Amniotic stem cell (primary cell): ENCODE measurements around the gene RASSF3.
"Not testable (repeated sequence)": the region's sequence is repeated elsewhere in the genome, so short reads cannot be mapped to it uniquely, and the experiment has no call there.

ENCODE experiments used
- DNase-seq: peaks from one replicate; lab custom pipeline; 2025; lab: John Stamatoyannopoulos, UW

The RASSF3 gene, protein sequence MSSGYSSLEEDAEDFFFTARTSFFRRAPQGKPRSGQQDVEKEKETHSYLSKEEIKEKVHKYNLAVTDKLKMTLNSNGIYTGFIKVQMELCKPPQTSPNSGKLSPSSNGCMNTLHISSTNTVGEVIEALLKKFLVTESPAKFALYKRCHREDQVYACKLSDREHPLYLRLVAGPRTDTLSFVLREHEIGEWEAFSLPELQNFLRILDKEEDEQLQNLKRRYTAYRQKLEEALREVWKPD

DNA sequence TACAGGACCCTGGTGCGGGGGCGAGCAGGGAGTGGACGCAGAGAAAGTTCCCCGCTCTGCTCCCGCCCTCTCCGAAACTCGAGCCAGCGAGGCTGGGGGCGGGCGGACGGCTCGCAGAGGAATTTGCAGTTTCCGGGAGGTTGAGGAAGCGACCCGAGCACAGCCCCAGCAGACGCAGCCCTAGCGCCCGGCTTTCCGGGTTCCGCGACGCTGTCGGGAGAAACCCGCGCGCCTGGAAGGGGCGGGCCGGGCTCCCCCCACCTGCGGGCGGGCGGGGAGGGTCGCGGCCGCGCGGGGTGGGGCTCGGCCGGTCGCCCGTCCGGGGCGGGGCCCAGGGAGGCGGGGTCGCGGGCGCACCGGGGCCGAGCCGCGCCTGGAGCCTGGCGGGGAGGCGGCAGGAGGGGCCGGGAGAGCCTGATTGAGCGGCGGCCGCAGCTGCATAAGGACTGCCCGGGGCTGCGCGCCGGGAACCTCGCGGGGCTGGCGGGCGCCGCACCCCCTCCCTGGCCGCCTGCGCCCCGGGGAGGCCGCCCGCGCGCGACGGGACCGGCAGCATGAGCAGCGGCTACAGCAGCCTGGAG, at the start of gene RASSF3:
Gene RASSF3, plus strand, starts transcription at position 417 of the 581 bp plus-strand sequence. Its CDS starts 138 bp downstream, at position 555.
- DNase-seq: no peak

DNA sequence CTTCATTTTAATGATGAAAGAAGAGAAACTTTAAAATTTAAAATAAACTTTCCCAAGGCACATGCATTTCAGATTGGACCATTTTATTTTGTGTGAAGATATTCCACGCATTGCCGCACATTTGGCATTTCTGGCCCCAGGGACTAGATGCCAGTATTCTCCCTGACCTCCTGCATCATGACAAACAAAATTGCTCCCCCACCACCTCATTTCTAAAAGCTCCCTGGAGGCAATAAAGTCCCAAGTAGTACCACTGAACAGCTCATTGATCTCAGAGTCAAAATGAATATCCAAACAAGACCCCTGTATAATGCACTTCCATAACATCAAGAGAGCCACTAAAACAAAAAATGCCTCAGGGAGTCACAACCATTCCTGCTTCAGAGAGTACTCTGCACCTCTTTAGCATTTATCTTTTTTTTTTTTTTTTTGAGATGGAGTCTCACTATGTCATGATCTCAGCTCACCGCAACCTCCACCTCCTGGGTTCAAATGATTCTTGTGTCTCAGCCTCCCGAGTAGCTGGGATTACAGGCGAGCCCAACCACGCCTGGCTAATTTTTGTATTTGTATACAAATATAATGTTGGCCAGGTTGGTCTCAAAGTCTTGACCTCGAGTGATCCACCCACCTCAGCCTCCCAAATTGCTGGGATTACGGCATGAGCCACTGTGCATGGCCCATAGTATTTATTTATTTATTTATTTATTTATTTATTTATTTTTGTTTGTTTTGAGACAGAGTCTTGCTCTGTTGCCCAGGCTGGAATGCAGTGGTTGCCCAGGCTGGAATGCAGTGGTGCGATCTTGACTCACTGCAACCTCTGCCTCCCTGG, 48.8 kb upstream of the RASSF3 start:
- DNase-seq: no peak

- DNase-seq: no peak
Observed at GRCh38 chr12:64566122-64566521, 44.2 kb upstream of the RASSF3 start.

GRCh38 chr12:64566831-64567517, 43.3 kb upstream of the RASSF3 start:
- DNase-seq: no peak

DNA sequence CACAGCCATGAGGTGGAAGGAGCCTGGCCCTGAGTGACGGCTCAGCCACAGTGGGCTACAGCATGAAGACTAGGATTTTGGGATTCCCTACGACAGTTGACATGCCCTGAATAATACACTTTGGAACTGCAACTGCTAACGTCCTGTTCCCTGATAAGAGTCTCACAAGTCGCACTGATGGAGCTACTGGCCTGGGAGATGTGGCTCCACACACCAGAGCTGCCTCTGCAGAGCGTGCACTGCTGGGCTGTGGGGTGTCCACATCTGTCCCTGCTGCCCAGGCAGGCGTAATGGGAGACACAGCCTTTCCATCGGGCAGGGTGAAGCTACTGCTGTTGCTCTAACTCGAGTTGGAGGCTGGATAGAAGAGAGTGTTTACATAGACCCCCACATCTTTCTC, 42.7 kb upstream of the RASSF3 start:
- DNase-seq: no peak

DNA sequence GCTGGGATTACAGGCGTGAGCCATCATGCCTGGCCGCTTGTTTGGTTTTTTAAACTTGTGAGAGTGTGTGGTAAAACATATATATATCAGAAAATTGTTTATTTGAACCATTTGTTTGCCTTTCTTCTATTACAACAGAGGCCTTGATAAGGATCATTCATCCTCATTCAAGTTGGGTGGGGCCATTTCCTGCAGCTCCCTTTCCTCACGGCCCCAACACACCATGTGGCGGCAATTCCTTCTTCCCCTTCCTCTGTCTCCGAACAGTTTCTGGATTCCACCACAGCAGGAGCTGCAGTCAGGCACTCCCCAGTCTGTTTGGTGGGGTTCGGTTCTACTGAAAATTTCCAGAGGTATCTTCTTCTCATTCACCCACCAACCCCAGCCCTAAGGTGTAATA, 42.0 kb upstream of the RASSF3 start:
- no peak for DNase-seq

DNA sequence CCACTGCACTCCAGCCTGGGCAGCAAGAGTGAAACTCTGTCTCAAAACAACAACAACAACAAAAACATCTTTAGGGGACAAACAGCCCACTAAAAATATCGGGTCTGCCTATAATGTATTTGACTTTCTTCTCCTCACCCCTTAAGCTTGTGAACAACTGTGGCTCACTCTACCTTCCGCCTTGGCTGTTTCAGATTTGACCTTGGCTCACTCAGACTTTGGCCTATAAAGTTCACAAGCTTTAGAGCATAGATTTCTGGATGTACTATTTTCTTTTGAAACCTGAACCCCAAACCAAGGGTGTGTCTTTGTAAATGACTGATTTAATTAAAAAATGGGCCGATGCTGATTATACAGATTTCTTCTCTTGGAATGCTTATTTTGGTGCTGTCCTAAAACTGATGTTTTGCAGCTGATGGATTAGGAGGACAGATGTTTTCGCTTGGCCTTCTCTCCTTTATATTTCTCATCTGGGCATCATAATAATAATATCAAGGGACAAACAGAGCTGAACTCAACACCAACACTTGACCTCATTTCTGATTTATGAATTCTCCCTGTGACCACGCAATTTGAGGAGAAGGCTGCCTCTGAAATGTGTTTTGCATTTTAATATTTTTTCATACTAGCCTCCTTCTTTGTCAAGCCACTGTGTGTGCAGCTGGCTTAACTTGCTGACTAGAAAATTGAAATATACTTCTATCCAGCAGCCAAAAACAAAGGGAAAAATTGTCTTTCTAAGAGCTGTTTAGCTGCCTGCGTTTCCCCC, 40.2 kb upstream of the RASSF3 start:
- no peak for DNase-seq

DNA sequence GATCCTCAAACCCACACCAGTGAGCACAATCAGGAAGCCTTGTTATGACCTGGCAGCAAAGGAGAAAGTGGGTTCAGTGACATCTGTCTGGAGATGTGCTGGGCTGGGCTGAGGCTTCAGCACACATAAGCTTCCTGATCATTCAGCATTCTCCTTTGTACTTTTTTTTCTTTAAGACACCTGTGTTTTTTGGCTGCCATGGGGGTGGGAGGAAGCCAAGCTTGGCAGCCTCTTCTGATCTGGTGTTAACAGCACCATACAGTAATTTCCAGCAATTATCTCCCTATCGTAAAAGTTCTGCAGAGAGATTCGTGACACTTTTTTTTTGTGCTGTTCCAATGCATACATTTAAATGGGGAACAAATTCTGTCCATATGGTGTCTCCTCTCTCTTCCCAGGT, 38.9 kb upstream of the RASSF3 start:
- DNase-seq: no peak

DNA sequence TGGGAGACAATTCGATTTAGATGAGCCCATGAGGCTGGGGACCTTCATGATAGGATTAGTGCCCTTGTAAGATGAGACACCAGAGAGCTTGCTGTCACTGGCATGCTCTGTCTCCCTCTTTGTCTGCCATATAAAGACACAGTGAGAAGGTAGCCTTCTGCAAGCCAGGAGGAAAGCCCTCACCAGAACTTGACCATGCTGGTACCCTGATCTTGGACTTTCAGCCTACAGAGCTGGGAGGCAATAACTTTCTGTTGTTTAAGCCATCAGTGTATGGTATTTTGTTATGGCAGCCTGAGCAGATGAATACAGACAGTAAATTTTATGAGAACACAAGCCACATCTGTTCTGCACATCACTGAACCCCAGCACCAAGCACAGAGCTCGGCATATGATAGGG, 38.1 kb upstream of the RASSF3 start:
- DNase-seq: no peak

DNA sequence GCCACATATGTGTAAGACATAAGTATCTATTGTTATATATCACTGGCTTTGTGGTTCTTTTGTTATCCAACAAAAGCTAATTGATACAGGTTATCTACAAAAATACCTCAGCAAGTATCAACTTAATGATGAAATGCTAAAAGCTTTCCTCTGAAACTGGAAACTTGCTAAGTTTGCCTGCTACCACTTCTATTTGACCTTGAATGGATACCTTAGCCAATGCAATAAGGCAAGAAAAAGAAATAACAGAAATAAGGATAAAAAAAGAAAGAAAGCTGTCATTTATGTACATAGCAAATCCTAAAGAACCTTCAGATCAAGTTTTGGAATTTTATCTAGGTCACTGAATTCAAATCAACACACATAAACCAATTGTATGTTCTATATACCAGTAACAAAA, 35.5 kb upstream of the RASSF3 start:
- no peak for DNase-seq

GRCh38 chr12:64577046-64577445, 33.2 kb upstream of the RASSF3 start:
- DNase-seq: no peak

DNA sequence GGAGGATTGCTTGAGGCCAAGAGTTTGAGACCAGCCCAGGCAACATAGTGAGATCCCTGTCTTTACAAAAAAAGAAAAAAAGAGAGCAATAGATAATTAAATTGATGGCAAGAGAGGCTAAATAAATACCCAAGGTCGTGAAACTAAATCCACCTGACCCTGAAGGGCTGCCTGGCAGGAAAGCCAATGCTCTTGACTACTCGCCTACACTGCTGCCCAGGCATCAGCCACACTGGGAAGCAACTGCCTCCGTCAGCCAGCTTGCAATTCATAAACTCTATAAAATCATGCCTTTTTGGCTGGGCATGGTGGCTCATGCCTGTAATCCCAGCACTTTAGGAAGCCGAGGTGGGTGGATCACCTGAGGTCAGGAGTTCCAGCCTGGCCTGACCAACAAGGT, 31.7 kb upstream of the RASSF3 start:
- DNase-seq: no peak

GRCh38 chr12:64580681-64581080, 29.6 kb upstream of the RASSF3 start:
- no peak for DNase-seq

DNA sequence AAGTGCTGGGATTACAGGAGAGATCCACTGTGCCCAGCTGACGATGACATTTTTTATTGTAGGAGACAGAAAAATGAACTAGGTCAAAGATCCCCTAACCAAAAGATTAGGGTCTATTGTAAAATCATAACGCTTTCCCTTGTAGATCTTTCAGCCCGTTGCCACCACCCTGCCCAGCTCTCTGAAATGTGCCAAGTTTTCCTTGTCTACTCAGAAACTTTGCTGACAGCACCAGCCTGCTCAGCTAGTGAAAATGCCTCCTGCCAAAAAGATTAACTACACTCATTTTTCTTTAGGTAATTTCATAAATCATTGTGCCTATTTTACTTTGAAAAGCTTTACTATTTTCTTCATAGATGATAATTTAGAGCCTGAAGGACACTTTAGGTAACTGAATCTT, 28.2 kb upstream of the RASSF3 start:
- no peak for DNase-seq

- DNase-seq: no peak
Observed at GRCh38 chr12:64582862-64583261, 27.4 kb upstream of the RASSF3 start.

- DNase-seq: not testable (repeated sequence)
Observed at GRCh38 chr12:64583395-64583770, 26.9 kb upstream of the RASSF3 start.

DNA sequence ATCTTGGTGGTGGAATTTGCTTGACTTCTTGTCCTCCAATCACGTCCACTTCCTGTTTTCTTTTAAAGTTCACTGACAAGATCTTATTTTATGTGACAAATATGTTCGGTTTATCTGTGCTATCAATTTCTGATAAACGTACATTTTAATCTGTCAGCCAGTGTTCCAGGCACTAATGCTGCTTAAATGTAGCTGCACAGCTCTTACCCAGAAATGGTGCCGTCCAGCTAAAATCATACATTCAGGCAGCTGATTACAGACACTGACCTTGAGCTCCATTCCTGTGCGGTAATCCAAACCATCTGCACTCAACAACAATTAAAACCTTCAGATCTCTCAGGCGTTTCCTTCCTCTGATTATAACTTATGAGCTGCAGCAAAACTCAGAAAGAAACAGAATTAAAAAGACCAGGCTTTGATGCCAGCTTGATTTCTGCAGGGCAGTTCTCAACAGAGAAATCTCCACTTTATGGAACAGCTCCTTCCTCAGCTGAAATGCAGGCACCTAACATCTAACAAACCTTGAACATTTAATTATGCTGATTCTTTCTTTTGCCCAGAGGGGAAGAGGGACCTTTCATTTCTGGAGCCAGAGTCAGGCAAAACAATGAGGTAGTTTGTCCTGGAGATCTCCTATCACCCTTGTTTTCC, 26.4 kb upstream of the RASSF3 start:
- DNase-seq: no peak

DNA sequence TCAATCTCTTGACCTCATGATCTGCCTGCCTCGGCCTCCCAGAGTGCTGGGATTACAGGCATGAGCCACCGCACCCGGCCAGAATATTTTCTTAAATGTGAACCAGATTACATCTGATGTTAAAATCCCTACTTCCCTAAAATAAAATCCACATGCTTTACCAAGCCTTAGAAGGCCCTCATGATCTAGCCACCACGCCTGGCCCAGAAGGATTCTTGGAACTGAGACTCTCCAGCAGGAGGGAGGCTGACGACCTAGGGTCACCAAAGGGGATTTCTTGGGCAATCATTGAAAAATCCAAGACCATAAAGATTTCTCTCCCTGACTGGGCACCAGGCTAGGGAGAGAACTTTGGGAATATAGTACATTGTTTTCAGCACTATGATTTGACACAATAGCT, 25.2 kb upstream of the RASSF3 start:
- no peak for DNase-seq

GRCh38 chr12:64587447-64587846, 22.8 kb upstream of the RASSF3 start:
- DNase-seq: no peak

DNA sequence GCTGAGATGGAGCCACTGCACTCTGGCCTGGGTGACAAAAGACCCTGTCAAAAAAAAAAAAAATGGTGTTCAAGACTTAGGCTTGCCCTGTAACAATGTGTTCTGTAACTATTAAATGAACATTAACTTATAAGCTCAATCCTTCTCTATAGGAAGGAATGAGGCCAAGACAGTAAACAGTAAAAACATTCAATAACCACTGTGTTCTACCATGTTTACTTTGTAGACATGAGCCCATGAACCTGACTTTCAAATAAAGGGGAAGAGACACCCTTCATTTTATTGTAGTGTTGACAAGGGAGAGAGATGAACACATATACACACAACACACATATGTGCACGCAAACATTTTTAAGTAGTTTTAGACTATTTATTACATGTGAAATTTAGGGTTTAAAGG, 20.1 kb upstream of the RASSF3 start:
- no peak for DNase-seq
